Smooth muscle cell (in vitro differentiated cells): Measurements from ENCODE around the gene KIAA1549. TPM values are rescaled to one million over a fixed set of nuclear protein-coding genes. Genes with fewer than 3 reads are reported as not detected.

Experiments
- DNase-seq: peaks from one replicate; lab custom pipeline; 2025; ENCODE audit not compliant: unreplicated experiment; lab: John Stamatoyannopoulos, UW
- H2AFZ ChIP-seq: fragments of 200-600 bp; sonication (generic); 2 replicates; pipeline ENCODE4 v1.6.0; 2016; ENCODE audit warnings: antibody characterized with exemption, low read depth, mild to moderate bottlenecking
- H3F3A ChIP-seq: fragments of 200-600 bp; sonication (generic); 2 replicates; pipeline ENCODE4 v1.6.0; 2017; ENCODE audit warnings: antibody characterized with exemption, low read depth
- H3K27ac ChIP-seq: fragments of 200-600 bp; sonication (generic); 2 replicates; pipeline ENCODE4 v1.5.1; 2016; ENCODE audit warnings: low read depth, mild to moderate bottlenecking
- H3K27me3 ChIP-seq: fragments of 200-600 bp; sonication (generic); 2 replicates; pipeline ENCODE4 v1.6.1; 2016; ENCODE audit warnings: low read depth, mild to moderate bottlenecking
- H3K36me3 ChIP-seq: fragments of 200-600 bp; sonication (generic); 2 replicates; pipeline ENCODE4 v1.5.1; 2016; ENCODE audit warnings: low read depth
- H3K4me1 ChIP-seq: fragments of 200-600 bp; sonication (generic); 2 replicates; pipeline ENCODE4 v1.5.1; 2016; ENCODE audit warnings: low read depth
- H3K4me2 ChIP-seq: fragments of 200-600 bp; sonication (generic); 2 replicates; pipeline ENCODE4 v1.6.0; 2016; ENCODE audit warnings: mild to moderate bottlenecking
- H3K4me3 ChIP-seq: fragments of 200-600 bp; sonication (generic); 2 replicates; pipeline ENCODE4 v1.5.1; 2016; ENCODE audit warnings: mild to moderate bottlenecking
- H3K79me2 ChIP-seq: fragments of 200-600 bp; sonication (generic); 2 replicates; pipeline ENCODE4 v1.6.0; 2016; ENCODE audit warnings: low read depth, mild to moderate bottlenecking
- H3K9ac ChIP-seq: fragments of 200-600 bp; sonication (generic); 2 replicates; pipeline ENCODE4 v1.6.0; 2016; ENCODE audit warnings: low read depth
- H3K9me3 ChIP-seq: fragments of 200-600 bp; sonication (generic); replicated peaks from 2 replicates; pipeline ENCODE4 v1.5.1; 2016; ENCODE audit warnings: low read depth
- H4K20me1 ChIP-seq: fragments of 200-600 bp; sonication (generic); 2 replicates; pipeline ENCODE4 v1.6.0; 2016; ENCODE audit warnings: low read depth
- CTCF ChIP-seq: fragments of 200-600 bp; sonication (generic); IDR thresholded peaks from 2 replicates; pipeline ENCODE4 v1.5.1; 2017; ENCODE audit warnings: borderline replicate concordance, mild to moderate bottlenecking, antibody characterized with exemption; ENCODE audit not compliant: insufficient read depth, poor library complexity, severe bottlenecking
- WGBS: methylation state at CpG from one replicate; pipeline ENCODE4 v1.1.7; 2016; ENCODE audit warnings: low lambda C conversion rate; 5-methylcytosine and 5-hydroxymethylcytosine counted together
- polyA plus RNA-seq: library from polyadenylated mRNA; unstranded; fragments of >200 nt; fragmentation: Nextera tagmentation; extraction: Ambion mirVana; gene quantifications from 2 replicates; pipeline ENCODE4 v1.2.1, GENCODE V29; 2016
- total RNA-seq: library from RNA; depleted of rRNA; stranded (reverse); fragments of >200 nt; gene quantifications from 2 replicates; pipeline ENCODE4 v1.2.3, GENCODE V29; 2014

The KIAA1549 gene
- total and polyA plus RNA-seq, 2 experiments from 2014 or later = 4.1 to 7.1 TPM

GRCh38 chr7:138924501-138925225, 56.5 kb downstream of the KIAA1549 start:
- no peaks in the 10 kb centered on the region for H4K20me1 ChIP-seq
- H3K27ac ChIP-seq = no peak overlapping the region
- H3K9ac ChIP-seq = no peak overlapping the region
- no peak for TF ChIP-seq CTCF
- H3K27me3 ChIP-seq = no peaks in the 10 kb centered on the region
- H3K79me2 ChIP-seq = peaks cover 5% of the 10 kb centered on the region
- no peaks in the 10 kb centered on the region for H3K36me3 ChIP-seq
- 93% methylated on average over 17 of the region's 17 CpGs for WGBS
- peaks cover 4% of the 10 kb centered on the region for H3F3A ChIP-seq
- no peak overlapping the region for H3K4me3 ChIP-seq
- no peak overlapping the region for H2AFZ ChIP-seq
- H3K9me3 ChIP-seq = no peaks in the 10 kb centered on the region
- peaks cover 21% of the 10 kb centered on the region for H3K4me1 ChIP-seq
- no peak for DNase-seq
- H3K4me2 ChIP-seq = no peak overlapping the region

- Histone ChIP-seq H4K20me1 (no peaks in the 10 kb centered on the region), H3K4me2 (no peak overlapping the region), H3F3A (peaks cover 4% of the 10 kb centered on the region), H3K4me1 (peaks cover 18% of the 10 kb centered on the region), H3K9me3 (no peaks in the 10 kb centered on the region), H3K27ac (no peak overlapping the region), H2AFZ (no peak overlapping the region), H3K36me3 (no peaks in the 10 kb centered on the region), H3K9ac (no peak overlapping the region), H3K79me2 (peaks cover 5% of the 10 kb centered on the region), H3K4me3 (no peak overlapping the region), H3K27me3 (no peaks in the 10 kb centered on the region)
- no peak for TF ChIP-seq CTCF
- no peak for DNase-seq
- WGBS = 98% methylated on average over 11 of the region's 11 CpGs
Observed at GRCh38 chr7:138921277-138921676, 59.9 kb downstream of the KIAA1549 start.

DNA sequence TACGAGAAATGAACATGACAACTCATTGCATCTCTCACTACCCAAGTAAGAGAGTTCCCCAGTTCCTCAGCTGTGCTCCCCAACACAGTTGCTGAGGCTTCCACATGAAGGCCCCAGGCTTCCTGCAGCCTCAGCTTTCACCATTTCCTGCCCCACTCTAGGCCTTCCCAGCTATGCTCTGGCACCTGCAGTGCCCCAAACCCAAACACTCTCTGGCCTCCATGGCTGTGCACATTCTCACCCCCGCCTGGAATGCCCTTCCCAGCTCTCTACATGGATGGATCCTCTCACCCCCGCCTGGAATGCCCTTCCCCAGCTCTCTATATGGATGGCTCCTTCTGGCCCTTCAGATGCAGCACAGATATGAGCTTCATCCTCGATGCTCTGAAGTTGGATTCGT, 61.3 kb downstream of the KIAA1549 start:
- 82% methylated on average over 5 of the region's 5 CpGs for WGBS
- Histone ChIP-seq H3K27ac (no peak overlapping the region), H3K4me2 (no peak overlapping the region), H3K27me3 (no peaks in the 10 kb centered on the region), H3K9ac (no peak overlapping the region), H3K4me1 (peaks cover 6% of the 10 kb centered on the region), H3K36me3 (no peaks in the 10 kb centered on the region), H3F3A (no peaks in the 10 kb centered on the region), H3K79me2 (peaks cover 5% of the 10 kb centered on the region), H2AFZ (no peak overlapping the region), H3K4me3 (no peak overlapping the region), H4K20me1 (no peaks in the 10 kb centered on the region), H3K9me3 (no peaks in the 10 kb centered on the region)
- no peak for TF ChIP-seq CTCF
- DNase-seq = no peak

- Histone ChIP-seq H4K20me1 (no peaks in the 10 kb centered on the region), H3K27me3 (no peaks in the 10 kb centered on the region), H3K4me1 (peaks cover 3% of the 10 kb centered on the region), H3K4me2 (no peak overlapping the region), H3K9ac (no peak overlapping the region), H3K79me2 (peaks cover 5% of the 10 kb centered on the region), H3K27ac (no peak overlapping the region), H2AFZ (no peak overlapping the region), H3K4me3 (no peak overlapping the region), H3F3A (no peaks in the 10 kb centered on the region), H3K9me3 (no peaks in the 10 kb centered on the region), H3K36me3 (no peaks in the 10 kb centered on the region)
- TF ChIP-seq CTCF = no peak
- DNase-seq = no peak
- WGBS = 76% methylated on average over 9 of the region's 9 CpGs
Observed at GRCh38 chr7:138919216-138919615, 62.0 kb downstream of the KIAA1549 start.
